GM19035 (cell line): ENCODE measurements around the gene RPS6KC1.
"Not testable (repeated sequence)": the region's sequence is repeated elsewhere in the genome, so short reads cannot be mapped to it uniquely, and the experiment has no call there.

ENCODE experiments used
- ATAC-seq: cut with Tn5 transposase; IDR thresholded peaks from one replicate; pipeline ENCODE4 v1.9.1; 2021; ENCODE audit not compliant: unreplicated experiment

The RPS6KC1 gene

DNA sequence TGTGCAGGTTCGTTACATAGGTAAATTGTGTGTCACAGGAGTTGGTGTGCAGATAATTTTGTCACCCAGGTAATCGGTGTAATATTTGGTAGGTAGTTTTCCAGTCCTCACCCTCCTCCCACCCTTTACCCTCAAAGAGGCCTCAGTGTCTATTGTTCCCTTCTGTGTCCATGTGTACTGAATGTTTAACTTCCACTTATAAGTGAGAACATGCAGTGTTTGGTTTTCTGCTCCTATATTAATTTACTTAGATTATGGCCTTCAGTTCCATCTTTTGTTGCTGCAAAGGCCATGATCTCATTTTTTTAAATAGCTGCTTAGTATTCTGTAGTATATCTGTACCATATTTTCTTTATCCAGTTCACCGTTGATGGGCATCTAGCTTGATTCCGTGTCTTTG, 87.3 kb downstream of the RPS6KC1 start:
- ATAC-seq: no peak

DNA sequence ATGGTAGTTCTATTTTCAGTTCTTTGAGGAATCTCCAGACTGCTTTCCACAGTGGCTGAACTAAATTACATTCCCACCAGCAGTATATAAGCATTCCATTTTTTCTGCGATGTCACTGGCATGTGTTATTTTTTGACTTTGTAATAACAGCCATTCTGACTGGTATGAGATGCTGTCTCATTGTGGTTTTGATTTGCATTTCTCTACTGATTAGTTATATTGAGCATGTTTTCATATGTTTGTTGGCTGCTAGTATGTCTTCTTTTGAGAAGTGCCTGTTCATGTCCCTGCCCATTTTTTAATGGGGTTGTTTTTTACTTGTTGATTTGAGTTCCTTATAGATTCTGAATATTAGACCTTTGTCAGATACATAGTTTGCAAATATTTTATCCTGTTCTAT, 87.9 kb downstream of the RPS6KC1 start:
- no peak for ATAC-seq

DNA sequence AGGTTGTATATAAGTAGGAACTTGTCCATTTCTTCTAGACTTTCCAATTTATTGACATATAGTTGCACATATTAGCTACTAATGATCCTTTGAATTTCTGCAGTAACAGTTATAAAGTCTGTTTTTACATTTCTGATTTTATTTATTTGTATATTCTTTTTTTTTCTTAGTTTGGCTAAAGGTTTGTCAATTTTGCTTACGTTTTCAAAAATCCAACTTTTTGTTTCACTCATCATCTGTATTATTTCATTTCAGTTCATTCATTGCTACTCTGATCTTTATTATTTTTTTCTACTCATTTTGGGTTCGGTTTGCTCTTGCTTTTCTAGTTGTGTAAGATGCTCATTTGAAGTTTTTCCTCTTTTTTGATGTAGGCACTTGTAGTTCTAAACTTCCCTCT, 97.9 kb downstream of the RPS6KC1 start:
- ATAC-seq: no peak

DNA sequence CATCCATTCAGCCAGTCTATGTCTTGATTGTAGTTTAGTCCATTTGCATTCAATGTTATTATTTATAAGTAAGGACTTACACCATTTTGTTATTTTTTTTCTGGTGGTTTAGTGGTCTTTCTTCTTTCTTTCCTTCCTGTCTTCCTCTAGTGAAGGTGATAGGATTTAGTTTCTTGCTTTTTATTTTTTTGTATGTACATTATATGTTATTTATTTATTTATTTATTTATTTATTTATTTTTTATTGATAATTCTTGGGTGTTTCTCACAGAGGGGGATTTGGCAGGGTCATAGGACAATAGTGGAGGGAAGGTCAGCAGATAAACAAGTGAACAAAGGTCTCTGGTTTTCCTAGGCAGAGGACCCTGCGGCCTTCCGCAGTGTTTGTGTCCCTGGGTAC, 99.0 kb downstream of the RPS6KC1 start:
- not testable (repeated sequence) for ATAC-seq

DNA sequence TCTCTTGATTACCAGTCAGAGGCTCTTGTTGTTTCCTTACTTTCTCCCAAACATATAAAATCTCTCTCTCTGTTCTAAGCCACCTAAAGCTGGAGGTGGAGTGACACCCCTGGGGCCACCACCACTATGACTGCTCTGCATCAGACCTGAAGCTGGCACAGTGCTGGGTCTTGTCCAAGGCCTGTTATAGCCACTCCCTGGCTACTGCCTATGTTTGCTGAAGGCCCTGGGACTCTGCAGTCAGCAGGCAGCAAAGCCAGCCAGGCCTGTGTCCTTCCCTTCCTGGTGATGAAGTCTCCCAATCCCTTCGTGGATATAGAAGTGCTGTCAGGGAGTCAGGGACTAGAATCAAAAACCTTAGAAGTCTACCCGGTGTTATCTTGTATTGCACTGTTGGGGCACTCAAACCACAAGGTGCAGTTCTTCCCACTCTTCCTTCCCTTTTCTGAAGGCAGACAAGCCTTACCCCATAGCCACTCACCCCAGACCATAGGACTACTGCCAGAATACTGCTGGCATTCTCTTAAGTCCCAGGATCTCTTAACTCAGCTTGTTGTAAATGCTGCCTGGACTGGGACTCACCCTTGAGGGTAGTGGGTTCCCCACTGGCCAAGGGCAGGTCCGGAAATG, 103.1 kb downstream of the RPS6KC1 start:
- no peak for ATAC-seq

DNA sequence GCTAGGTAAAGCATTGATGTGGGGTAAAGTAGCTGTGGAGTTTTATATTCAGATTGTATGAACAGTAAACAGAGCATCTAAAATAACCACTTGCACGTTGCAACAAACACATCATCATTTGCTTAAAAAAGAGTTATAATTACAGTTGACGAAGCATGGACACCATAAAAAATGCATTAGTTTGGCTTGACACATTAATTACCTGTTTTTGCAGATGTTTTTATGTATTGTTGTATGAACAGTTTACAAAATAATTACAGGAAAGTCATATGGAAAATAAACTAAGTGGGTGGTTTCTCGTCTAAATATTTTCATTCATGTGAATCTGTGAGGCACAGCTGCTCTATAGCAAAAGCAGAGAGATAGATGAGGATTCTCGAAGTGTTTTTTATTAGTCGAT, 108.3 kb downstream of the RPS6KC1 start:
- no peak for ATAC-seq

DNA sequence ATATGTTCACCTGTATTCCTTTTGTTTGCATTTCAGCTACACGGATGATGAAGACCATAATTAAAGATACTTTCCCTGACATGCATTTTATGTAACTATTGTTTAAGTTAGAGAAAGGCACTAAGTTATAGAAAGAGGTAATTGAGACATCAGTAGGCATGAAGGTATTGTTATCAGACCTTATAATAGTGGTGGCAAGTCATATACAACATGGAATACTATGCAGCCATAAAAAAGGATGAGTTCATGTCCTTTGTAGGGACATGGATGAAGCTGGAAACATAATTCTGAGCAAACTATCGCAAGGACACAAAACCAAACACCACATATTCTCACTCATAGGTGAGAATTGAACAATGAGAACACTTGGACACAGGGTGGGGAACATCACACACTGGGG, 109.4 kb downstream of the RPS6KC1 start:
- ATAC-seq: not testable (repeated sequence)

DNA sequence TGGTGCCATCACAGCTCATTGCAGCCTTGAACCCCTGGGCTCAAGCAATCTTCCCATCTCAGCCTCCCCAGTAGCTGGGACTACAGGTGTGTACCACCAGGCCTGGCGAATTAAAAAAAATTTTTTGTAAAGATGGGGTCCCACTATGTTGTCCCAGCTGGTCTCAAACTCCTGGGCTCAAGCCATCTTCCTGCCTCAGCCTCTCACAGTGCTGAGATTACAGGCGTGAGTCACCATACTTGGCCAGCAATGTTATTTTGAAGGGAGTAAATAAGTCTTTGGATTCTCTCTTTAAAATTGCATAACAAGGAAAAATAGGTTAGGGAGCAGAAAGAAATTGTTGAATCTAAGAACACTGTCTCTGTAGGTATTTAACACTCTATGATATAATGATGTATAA, 111.3 kb downstream of the RPS6KC1 start:
- ATAC-seq: no peak

DNA sequence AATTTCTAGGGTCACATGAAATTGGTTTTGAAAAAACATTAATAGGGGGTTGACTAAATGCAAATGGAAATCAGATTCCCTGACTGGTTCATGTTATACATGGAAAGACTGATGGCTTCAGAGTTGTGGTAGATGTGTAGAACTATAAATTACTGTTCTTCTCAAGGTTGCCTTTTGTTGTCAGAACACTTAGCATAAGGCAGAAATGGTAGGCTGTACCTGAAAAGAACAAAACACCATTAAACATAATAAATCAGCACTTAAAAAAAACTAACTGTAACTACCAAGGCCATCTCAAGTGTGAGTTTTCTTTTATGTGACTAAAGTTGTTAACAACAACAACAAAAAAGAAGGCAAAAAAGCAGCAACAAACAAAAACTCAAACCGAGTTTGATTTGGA, 111.8 kb downstream of the RPS6KC1 start:
- no peak for ATAC-seq

DNA sequence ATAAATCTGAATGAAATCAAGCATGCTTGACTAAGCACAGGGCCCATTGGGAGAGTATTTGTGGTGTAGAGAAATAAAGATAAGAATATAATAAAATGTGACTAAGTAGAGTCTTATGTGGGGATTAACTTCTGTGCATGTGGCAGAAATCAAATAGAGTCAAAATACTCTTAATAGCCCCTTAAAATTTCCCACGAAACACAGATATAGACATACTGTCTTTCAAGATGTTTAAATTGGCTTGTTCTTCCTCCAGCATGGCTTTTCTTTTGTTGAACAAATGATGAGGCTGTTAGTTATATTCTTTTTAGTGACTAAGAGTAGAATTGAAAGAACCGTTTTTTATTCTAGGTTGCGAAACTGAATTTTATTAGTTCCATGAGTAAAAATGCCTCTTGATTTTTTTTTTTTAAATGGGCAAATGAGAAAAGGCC, 112.3 kb downstream of the RPS6KC1 start:
- no peak for ATAC-seq

DNA sequence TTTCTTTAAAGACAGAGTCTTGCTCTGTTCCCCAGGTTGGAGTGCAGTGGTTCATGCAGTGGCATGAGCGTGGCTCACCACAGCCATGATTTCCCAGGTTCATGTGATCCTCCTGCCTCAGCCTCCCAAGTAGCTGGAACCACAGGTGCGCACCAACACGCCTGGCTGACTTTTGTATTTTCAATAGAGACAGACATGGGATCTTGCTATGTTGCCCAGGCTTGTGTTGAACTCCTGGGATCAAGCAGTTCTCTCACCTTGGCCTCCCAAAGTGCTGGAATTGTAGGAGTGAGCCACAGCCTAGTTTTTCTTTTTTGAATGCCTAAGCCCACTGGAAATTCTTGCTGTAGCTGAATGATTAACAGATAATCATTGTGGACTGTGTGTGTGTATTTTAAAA, 113.5 kb downstream of the RPS6KC1 start:
- no peak for ATAC-seq

DNA sequence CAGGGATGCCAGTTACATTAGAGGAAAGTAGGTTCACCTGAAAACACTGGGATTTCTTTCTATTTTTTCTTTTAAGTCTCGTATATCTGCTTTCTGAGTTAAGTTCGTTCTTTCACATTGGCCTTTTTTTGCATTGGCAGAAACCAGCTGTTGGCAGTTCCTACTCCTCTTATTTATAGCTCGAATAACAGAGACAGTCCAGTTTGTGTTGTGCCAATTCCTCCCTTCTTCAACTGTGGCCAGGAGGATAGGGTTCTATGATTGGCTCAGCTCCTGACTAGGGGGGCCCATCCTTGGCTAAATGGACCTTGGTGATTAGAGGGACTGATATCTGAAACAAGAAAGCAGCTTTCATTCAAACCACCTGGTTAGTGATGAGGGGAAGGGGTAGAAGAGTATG, 115.8 kb downstream of the RPS6KC1 start:
- no peak for ATAC-seq

DNA sequence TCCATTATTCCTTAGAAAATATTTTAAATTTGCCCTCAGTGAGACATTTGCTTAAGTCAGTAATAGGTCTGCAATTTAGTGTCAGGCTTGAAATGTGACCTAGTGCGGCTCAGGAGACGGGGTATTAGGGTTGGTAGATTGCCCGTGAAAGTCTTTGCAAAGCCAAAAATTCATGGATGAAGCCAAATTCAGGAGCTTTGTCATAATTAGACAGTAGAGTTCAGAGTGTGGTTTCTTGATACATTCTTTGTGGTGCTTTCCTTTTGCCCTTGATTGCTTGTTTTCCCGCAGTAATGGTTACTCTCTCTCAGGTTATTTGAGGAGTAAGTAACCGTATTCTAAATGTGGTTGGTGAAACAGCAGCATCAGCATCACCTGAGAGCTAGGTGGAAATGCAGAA, 120.7 kb downstream of the RPS6KC1 start:
- no peak for ATAC-seq

DNA sequence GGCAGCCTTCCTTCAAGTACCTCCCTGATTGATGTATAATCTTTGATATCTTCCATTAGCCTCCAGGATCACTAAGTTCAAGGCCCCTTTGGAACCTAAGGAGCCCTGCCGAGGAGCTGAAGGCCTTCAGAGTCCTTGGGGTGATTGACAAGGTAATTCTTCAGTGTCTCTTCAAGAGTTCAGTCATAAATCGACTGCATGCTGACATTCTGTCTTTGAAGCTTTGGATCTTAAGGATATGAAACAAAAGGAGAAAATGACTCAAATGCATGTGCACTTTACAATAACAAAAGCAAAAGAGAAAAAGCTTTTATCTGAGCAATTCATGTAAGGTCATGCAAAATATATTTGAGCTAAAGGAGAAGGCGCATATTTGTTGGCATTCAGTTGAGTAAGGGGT, 125.3 kb downstream of the RPS6KC1 start:
- ATAC-seq: no peak

DNA sequence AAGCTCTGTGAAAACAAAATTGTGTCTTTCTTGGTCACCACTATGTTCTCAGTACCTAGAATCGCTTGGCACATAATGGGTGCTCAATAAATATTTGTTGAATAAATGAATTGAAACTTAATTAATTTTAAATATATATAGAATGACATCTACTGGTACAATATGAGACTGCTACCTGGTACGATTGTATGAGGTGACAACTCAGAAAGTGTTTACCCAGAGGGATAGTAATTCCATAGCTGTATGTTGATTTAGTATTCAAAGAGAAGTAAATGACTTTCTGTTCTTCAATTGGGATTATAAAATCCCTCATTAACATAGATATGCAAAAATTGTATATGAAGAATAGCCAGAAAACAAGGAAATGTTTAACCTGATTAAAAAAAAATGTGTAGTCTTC, 128.7 kb downstream of the RPS6KC1 start:
- ATAC-seq: no peak

DNA sequence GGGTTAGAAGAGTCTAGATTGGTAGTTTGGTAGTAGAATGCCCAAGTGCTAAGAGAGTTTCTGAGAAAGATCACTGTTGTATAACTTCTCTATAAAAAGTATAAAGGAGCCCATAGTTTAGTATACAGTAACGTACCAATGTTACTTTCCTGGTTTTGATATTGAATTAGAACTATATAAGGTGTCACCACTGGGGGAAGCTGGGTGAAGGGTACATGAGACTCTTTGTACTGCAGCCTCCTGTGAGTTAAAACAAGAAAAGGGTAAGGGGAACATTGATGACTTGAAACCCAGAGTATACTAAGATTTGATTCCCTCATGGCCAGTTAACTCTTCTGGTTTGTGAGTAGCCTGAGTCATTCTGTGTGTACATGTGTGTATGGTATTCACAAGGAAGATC, 129.8 kb downstream of the RPS6KC1 start:
- no peak for ATAC-seq

DNA sequence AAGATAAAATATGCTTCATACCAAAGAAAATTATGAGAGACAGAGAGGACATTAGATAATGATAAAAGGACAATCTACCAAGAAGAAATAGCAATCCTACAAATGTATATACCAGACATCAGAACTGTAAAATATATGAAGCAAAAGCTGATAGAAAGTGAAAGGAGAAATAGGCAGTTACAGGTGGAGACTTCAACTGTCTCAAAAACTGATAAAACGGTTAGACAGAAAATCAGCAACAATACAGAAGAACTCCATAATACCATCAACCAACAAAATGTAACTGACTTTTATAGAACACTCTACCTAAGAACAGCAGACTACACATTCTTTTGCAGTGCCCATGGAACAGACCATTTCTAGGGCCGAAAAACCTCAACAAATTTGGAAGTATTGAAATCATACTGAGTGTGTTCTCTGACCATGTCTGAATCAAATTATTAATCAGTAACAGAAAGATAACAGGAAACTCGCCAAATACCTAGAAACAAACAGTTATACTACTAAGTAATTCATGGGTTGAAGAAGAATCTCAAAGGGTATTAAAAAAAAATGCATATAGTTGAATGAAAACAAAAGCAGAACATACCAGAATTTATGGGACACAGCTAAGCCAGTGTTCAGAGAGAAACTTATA, 132.1 kb downstream of the RPS6KC1 start:
- ATAC-seq: no peak

DNA sequence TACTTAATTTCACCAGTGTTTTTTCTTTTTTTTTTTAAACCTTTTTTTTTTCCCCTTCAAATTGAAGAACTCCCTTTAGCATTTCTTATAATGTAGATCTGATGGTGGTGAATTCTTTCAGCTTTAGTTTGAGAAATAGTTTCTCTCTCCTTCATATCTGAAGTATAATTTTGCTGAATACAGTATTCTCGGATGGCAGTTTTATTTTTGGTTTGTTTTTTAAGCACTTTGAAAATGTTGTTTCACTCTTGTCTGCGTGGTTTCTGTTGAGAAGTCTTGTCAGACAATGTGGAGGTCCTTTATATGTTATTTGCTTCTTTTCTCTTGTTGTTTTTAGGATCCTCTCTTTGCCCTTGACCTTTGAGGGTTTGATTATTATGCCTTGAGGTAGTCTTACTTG, 135.1 kb downstream of the RPS6KC1 start:
- no peak for ATAC-seq

DNA sequence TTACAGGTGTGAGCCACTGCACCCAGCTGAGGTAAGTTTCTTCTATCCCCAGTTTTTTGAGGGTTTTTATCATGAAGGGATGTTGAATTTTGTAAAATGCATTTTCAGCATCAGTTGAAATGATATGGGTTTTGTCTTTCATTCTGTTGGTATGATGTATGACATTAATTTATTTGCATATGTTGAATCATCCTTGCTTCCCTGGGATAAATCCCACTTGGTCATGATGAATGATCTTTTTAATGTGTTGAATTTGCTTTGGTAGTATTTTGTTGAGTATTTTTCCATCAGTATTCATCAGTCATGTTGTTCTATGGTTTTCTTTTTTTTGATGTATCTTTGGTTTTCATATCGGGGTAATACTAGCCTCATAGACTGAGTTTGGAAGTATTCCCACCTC, 141.0 kb downstream of the RPS6KC1 start:
- ATAC-seq: no peak

DNA sequence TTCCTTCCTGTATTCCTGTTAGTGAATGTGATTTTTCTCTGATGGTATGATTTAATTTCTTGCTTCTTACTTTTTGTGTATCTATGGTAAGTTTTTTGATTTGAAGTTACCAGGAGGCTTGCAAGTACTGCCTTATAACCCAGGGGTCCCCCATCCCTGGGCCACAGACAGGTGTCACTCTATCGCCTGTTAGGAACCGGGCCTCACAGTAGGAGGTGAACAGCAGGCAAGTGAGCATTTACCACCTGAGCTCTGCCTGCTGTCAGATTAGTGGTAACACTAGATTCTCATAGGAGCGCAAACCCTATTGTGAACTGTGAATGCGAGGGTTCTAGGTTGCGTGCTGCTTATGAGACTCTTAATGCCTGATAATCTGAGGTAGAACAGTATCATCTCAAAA, 143.3 kb downstream of the RPS6KC1 start:
- no peak for ATAC-seq

DNA sequence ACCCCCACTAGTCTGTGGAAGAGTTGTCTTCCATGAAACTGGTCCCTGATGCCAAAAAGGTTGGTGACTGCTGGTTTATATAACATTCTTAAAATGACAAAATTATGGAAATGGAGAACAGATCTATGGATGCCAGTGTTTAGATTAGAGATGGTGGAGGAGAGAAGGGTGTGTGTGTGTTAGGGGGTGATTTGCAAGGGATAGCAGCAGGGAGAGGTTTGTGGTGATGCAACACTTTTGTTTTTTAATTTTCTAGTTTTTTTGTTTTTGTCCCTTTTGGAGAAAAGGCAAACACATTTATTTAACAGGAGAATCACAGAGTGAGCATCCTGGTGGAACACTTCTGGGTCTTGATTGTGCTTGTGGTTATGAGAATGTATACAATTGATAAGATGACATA, 143.8 kb downstream of the RPS6KC1 start:
- no peak for ATAC-seq

DNA sequence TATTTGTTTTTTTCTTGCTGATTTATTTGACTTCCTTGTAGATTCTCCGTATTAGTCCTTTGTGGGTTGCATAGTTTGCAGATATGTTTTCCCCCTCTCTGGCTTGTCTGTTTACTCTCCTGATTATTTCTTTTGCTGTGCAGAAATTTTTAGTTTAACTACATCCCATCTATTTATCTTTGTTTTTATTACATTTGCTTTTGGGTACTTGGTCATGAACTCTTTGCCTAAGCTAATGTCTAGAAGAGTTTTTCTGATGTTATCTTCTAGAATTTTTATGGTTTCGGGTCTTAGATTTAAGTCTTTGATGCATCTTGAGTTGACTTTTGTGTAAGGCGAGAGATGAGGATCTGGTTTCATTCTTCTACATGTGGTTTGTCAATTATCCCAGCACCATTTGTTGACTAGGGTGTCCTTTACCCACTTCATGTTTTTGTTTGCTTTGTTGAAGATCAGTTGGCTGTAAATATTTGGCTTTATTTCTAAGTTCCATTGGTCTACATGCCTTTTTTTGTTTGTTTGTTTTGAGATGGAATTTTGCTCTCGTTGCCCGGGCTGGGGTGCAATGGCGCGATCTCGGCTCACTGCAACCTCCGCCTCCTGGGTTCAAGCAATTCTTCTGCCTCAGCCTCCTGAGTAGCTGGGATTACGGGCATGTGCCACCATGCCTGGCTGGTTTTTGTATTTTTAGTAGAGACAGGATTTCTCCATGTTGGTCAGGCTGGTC, 145.4 kb downstream of the RPS6KC1 start:
- not testable (repeated sequence) for ATAC-seq
